Fibroblast of the conjunctiva (primary cell): Measurements from ENCODE around the gene MAP10.

Experiments
- DNase-seq: peaks from one replicate; pipeline ENCODE4 v3.0.0-alpha.2; 2010; ENCODE audit warnings: low read depth

The MAP10 gene

GRCh38 chr1:232854798-232855159 lies 49.6 kb downstream of the MAP10 start:
- DNase-seq, result no peak

DNA sequence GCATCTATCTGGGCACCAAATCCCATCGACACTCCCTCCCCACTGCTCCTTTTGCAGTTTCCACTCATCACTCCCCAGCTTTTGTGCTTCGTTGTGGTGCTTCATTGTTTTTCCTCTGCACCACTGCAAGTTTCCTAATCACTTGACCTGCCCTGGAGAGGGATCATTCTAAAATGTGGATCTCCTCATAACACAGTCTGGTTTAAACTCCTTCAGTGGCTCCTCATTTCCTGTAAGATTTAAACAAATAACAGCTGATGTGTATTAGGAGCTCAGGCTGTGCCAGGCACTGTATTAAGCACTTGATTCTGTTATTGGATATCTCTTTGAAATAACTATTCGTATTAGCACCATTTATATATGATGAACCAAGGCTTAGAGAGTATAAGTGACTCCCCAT lies 51.3 kb downstream of the MAP10 start:
- no peak for DNase-seq
